B cell (primary cell): ENCODE data around the gene BACH2. TPM values are rescaled to one million over a fixed set of nuclear protein-coding genes. Genes with fewer than 3 reads are reported as not detected.

Experiments
- ATAC-seq: fragments of 200-7000 bp; cut with Tn5 transposase; one replicate; pipeline ENCODE4 v1.10.0; 2021; ENCODE audit warnings: low read depth, mild to moderate bottlenecking, moderate number of reproducible peaks, moderate library complexity
- CTCF ChIA-PET: fragments of 350-600 bp; sonication (Branson Sonifier 250); formaldehyde crosslinking; loops from one replicate; lab custom pipeline; 2021; ENCODE audit warnings: antibody characterized with exemption, inconsistent platforms; lab: Charles Lee
- POLR2A ChIA-PET: fragments of 350-600 bp; sonication (Branson Sonifier 250); formaldehyde crosslinking; loops from one replicate; lab custom pipeline; 2021; ENCODE audit warnings: antibody characterized with exemption; lab: Charles Lee
- DNase-seq: peaks from one replicate; pipeline ENCODE4 v3.0.0; 2013
- H2AFZ ChIP-seq: 2 replicates; pipeline ENCODE4 v1.6.1; 2012; ENCODE audit warnings: mild to moderate bottlenecking, low read depth, low read length; ENCODE audit not compliant: insufficient read depth, poor library complexity, severe bottlenecking
- H3K27ac ChIP-seq, 2 donors: 1 replicate in 1 of 2; 2 replicates in 1 of 2; pipeline ENCODE4 v1.5.1; 2012 to 2013; ENCODE audit warnings: low read length in 2 of 2, mild to moderate bottlenecking in 2 of 2, moderate library complexity in 1 of 2
- H3K27me3 ChIP-seq, 4 experiments: fragments of 200-600 bp in 1 of 4; sonication (generic) in 1 of 4; replicated peaks in 1 of 4; 1 replicate in 2 of 4; 2 replicates in 2 of 4; pipeline versions ENCODE4 v1.6.1 to v1.7.0; 2013 to 2016; ENCODE audit warnings: low read length in 3 of 4, mild to moderate bottlenecking in 2 of 4, mixed read lengths in 1 of 4, moderate library complexity in 1 of 4; ENCODE audit not compliant: insufficient read depth in 4 of 4, control insufficient read depth in 3 of 4; ENCODE audit errors: control extremely low read depth in 1 of 4
- H3K36me3 ChIP-seq, 2 experiments: replicated peaks in 1 of 2; 1 replicate in 1 of 2; 2 replicates in 1 of 2; pipeline versions ENCODE4 v1.6.1 to v1.7.1; 2013; ENCODE audit warnings: low read length in 1 of 2; ENCODE audit not compliant: insufficient read depth in 2 of 2, control insufficient read depth in 1 of 2; ENCODE audit errors: control extremely low read depth in 1 of 2, extremely low read depth in 1 of 2
- H3K4me1 ChIP-seq, 2 donors: fragments of 200-600 bp in 1 of 2; sonication (generic) in 1 of 2; 1 replicate in 1 of 2; 2 replicates in 1 of 2; pipeline versions ENCODE4 v1.5.1 to v1.6.1; 2013 to 2017; ENCODE audit warnings: low read length in 2 of 2; ENCODE audit not compliant: control insufficient read depth in 2 of 2, insufficient read depth in 2 of 2
- H3K4me2 ChIP-seq: replicated peaks from 2 replicates; pipeline ENCODE3; 2012; ENCODE audit warnings: mild to moderate bottlenecking, low read depth, low read length; ENCODE audit not compliant: poor library complexity, severe bottlenecking
- H3K4me3 ChIP-seq, 5 experiments: fragments of 200-600 bp in 1 of 5; sonication (generic) in 1 of 5; 1 replicate in 3 of 5; 2 replicates in 2 of 5; pipeline versions ENCODE4 v1.5.1 to v1.7.0; 2011 to 2016; ENCODE audit warnings: low read length in 4 of 5, mild to moderate bottlenecking in 4 of 5, low read depth in 2 of 5, control low read depth in 1 of 5, moderate library complexity in 1 of 5; ENCODE audit not compliant: insufficient read depth in 1 of 5; ENCODE audit errors: control extremely low read depth in 1 of 5, extremely low read depth in 1 of 5
- H3K79me2 ChIP-seq: fragments of 200-600 bp; sonication (generic); one replicate; pipeline ENCODE4 v1.6.0; 2016; ENCODE audit warnings: low read length; ENCODE audit not compliant: control insufficient read depth, insufficient read depth
- H3K9ac ChIP-seq: fragments of 200-600 bp; sonication (generic); 2 replicates; pipeline ENCODE4 v1.6.1; 2017; ENCODE audit warnings: mild to moderate bottlenecking, low read length, moderate library complexity
- H3K9me3 ChIP-seq, 3 donors: one replicate each; pipeline versions ENCODE4 v1.6.1 to v1.7.1; 2013; ENCODE audit warnings: low read length in 2 of 3; ENCODE audit not compliant: control insufficient read depth in 2 of 3, insufficient read depth in 1 of 3; ENCODE audit errors: control extremely low read depth in 1 of 3
- H4K20me1 ChIP-seq: 2 replicates; pipeline ENCODE4 v1.6.0; 2012; ENCODE audit warnings: mild to moderate bottlenecking, low read length; ENCODE audit not compliant: insufficient read depth, control insufficient read depth, poor library complexity, severe bottlenecking
- H3K27ac Mint-ChIP-seq: one replicate; pipeline ENCODE4 v1.8.0; 2021; ENCODE audit warnings: mixed read lengths
- H3K27me3 Mint-ChIP-seq: one replicate; pipeline ENCODE4 v1.8.0; 2021; ENCODE audit warnings: mixed read lengths
- H3K4me1 Mint-ChIP-seq: one replicate; pipeline ENCODE4 v1.8.0; 2021; ENCODE audit warnings: mixed read lengths
- H3K4me3 Mint-ChIP-seq: one replicate; pipeline ENCODE4 v1.8.0; 2021; ENCODE audit warnings: mixed read lengths
- H3K9me3 Mint-ChIP-seq: one replicate; pipeline ENCODE4 v1.8.0; 2022; ENCODE audit warnings: mixed read lengths; ENCODE audit not compliant: insufficient read depth
- EZH2 ChIP-seq: IDR thresholded peaks from 2 replicates; pipeline ENCODE4 v1.6.1; 2012; ENCODE audit warnings: borderline replicate concordance, low read depth, mild to moderate bottlenecking, moderate library complexity, low read length; ENCODE audit not compliant: insufficient read depth, poor library complexity, severe bottlenecking
- WGBS: methylation state at CpG from one replicate; pipeline ENCODE4 v1.1.5; 2013; ENCODE audit warnings: missing lambda C conversion rate; ENCODE audit not compliant: insufficient coverage; 5-methylcytosine and 5-hydroxymethylcytosine counted together
- intact Hi-C: fragments of 100-400 bp; cut with micrococcal nuclease; formaldehyde crosslinking; loops from one replicate; pipeline ENCODE4 v1.10.0; 2022
- polyA plus RNA-seq: library from polyadenylated mRNA; depleted of rRNA; stranded (reverse); fragments of >200 nt; gene quantifications from 2 replicates; pipeline ENCODE4 v1.2.3, GENCODE V29; 2012
- total RNA-seq, 2 donors: library from RNA; stranded (reverse); fragments of 120-200 nt in 1 of 2; gene quantifications; 1 replicate in 1 of 2; 2 replicates in 1 of 2; pipeline versions ENCODE4 v1.2.3 to v1.2.4, GENCODE V29; 2013 to 2022
- TF ChIP-seq, protein P1 (sequence below): fragments of 200-600 bp; IDR thresholded peaks from one replicate; pipeline ENCODE4 v1.8.0; 2022; ENCODE audit warnings: antibody characterized with exemption, mild to moderate bottlenecking

Gene BACH2
- total and polyA plus RNA-seq, 2 donors (not counting 1 experiment from before 2014, with no cell fraction given) = 41.1 to 235 TPM

DNA sequence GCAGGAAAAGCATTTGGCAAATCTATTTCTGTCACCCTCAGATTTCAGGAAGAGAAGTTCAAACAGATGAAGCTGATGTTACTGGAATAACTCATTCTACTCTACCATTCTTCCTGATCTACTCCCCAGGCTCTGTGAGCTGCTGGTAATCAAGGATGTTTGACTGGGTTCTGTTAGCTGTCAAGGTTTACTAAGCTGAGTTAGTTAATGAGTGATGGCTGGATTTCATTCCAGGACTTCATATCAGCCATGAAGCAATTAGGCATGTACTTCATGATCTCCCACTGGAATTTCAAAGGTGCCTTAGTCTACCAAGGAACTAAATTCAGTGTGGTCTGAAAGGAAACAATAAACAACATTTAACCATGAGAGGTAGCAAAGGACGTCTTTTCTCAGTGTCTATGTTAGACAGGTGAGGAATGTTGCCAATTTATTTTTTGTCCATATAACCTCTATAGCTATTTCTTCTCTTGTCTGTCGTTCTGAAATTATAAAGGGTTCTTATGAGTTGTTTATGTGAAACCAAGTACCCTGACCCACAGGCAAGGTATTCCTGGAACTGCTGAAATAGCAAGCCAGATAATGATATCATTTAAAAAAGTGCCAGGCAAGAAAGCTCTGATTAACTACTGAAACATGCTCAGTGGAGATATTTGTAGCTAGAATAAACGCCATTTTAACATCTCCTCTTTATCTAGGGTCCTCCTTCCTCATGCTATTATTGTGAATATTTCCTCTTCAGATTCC, 112.9 kb downstream of the BACH2 start:
- Mint-ChIP-seq H3K4me3 (no peak overlapping the region), H3K9me3 (no peaks in the 10 kb centered on the region), H3K27me3 (no peaks in the 10 kb centered on the region), H3K4me1 (peaks cover 78% of the 10 kb centered on the region), H3K27ac (peak overlapping the region; percentile 84)
- H3K79me2 ChIP-seq = peaks cover 97% of the 10 kb centered on the region
- H3K4me3 ChIP-seq = peak overlapping the region in 1 of 5 experiments; percentile 2
- H3K9ac ChIP-seq = no peak overlapping the region
- DNase-seq (no peak), ATAC-seq (no peak)
- H3K27me3 ChIP-seq = no peaks in the 10 kb centered on the region
- no peak for TF ChIP-seq EZH2
- TF ChIP-seq, protein P1, sequence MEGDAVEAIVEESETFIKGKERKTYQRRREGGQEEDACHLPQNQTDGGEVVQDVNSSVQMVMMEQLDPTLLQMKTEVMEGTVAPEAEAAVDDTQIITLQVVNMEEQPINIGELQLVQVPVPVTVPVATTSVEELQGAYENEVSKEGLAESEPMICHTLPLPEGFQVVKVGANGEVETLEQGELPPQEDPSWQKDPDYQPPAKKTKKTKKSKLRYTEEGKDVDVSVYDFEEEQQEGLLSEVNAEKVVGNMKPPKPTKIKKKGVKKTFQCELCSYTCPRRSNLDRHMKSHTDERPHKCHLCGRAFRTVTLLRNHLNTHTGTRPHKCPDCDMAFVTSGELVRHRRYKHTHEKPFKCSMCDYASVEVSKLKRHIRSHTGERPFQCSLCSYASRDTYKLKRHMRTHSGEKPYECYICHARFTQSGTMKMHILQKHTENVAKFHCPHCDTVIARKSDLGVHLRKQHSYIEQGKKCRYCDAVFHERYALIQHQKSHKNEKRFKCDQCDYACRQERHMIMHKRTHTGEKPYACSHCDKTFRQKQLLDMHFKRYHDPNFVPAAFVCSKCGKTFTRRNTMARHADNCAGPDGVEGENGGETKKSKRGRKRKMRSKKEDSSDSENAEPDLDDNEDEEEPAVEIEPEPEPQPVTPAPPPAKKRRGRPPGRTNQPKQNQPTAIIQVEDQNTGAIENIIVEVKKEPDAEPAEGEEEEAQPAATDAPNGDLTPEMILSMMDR = no peak
- H4K20me1 ChIP-seq = peaks cover 50% of the 10 kb centered on the region
- H3K36me3 ChIP-seq = peaks cover 0 to 22% of the 10 kb centered on the region in 2 experiments
- no peak overlapping the region for H2AFZ ChIP-seq
- WGBS = no CpG with 5 or more reads among the region's 3 CpGs
- ChIA-PET CTCF (interaction anchor here (1.2 to 1.8 kb wide), 3 partner anchors 33 to 243 kb away, joined by 3 to 7 read pairs (median 3); no protein-coding TSS in a partner anchor), POLR2A (interaction anchor here (0.6 kb wide), 1 partner anchor 35 kb away, joined by 3 read pairs; no protein-coding TSS in a partner anchor)
- H3K9me3 ChIP-seq = no peaks in the 10 kb centered on the region
- H3K4me1 ChIP-seq = peaks cover 60 to 62% of the 10 kb centered on the region in 2 donors
- peak overlapping the region; percentile 1 to 90 for H3K27ac ChIP-seq
- peak overlapping the region; percentile 52 for H3K4me2 ChIP-seq
- intact Hi-C loops = loop anchor here (1.0 kb wide), 1 partner anchor 8 kb away; no protein-coding TSS in a partner anchor

DNA sequence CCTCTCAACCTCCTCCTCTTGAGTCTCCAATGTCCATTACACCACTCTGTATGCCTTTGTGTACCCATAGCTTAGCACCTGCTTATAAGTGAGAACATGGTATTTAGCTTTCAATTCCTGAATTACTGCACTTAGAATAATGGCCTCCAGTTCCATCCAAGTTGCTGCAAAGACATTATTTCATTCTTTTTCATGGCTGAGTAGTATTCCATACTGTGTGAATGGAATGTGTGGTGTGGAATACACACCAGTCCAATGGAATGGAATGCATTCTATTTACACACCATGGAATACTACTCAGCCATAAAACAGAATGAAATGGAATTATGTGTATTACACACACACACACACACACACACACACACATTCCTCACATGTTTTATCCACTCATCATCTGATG, 116.1 kb downstream of the BACH2 start:
- Histone ChIP-seq H4K20me1 (peaks cover 71% of the 10 kb centered on the region), H3K4me1 (peaks cover 63 to 64% of the 10 kb centered on the region in 2 donors), H3K9me3 (no peaks in the 10 kb centered on the region), H3K4me3 (no peak overlapping the region), H3K27me3 (no peaks in the 10 kb centered on the region), H3K36me3 (peaks cover 0 to 22% of the 10 kb centered on the region in 2 experiments), H3K9ac (no peak overlapping the region), H3K4me2 (no peak overlapping the region), H3K79me2 (peaks cover 96% of the 10 kb centered on the region), H3K27ac (peak overlapping the region in 1 of 2 donors; percentile 43), H2AFZ (no peak overlapping the region)
- Mint-ChIP-seq H3K4me1 (peaks cover 80% of the 10 kb centered on the region), H3K27ac (peak overlapping the region; percentile 18), H3K27me3 (no peaks in the 10 kb centered on the region), H3K9me3 (no peaks in the 10 kb centered on the region), H3K4me3 (no peak overlapping the region)
- TF ChIP-seq, protein P1 = no peak
- TF ChIP-seq EZH2 = no peak
- ATAC-seq = no peak
- ChIA-PET CTCF (interaction anchor here (1.1 to 1.7 kb wide), 5 partner anchors 10 to 298 kb away, joined by 3 to 7 read pairs (median 3); no protein-coding TSS in a partner anchor), POLR2A (interaction anchor here (0.6 to 0.7 kb wide), 2 partner anchors 18 to 141 kb away, joined by 3 read pairs; no protein-coding TSS in a partner anchor)
- intact Hi-C loops = no loop called here
- DNase-seq = no peak
